ENCODE data around the gene GRXCR1.

Gene GRXCR1

DNA sequence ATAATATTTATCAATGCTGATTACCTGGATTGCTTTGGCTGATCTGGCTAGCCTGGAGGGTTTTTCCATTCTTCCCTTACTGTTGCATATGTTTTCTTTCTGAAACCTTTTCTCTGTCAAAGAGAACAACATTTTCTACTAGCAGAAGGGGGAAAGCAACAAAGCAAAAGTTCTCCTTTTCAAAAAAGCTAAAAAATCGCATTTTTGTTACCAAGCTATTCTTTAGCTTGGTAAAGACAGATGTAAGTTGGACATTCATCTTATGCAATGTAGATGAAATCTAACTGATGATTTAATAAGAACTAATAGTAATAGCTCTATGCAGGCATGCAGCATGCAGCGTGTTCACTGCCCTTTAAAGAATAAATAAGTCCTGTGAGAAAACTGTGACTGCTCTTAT, at the start of gene GRXCR1:
TSS of gene GRXCR1 (plus strand) at position 301 of the 400 bp plus-strand sequence. CDS start 554 bp downstream, outside the sequence.
- H3K27ac ChIP-seq (ENCODE audit: low read depth, low read length), result no peak within 1 kb of the TSS
- no peaks in the 10 kb centered on the region for H3K36me3 ChIP-seq (ENCODE audit: control insufficient read depth, insufficient read depth, low read length)
- no peaks in the 10 kb centered on the region for H3K4me1 ChIP-seq (ENCODE audit: control insufficient read depth, insufficient read depth, low read length)
- no peak within 1 kb of the TSS for H3K9ac ChIP-seq (ENCODE audit: low read length)
- H3K27me3 ChIP-seq (ENCODE audit: control insufficient read depth, insufficient read depth, low read length), result no peaks in the 10 kb centered on the region
- H3K4me3 ChIP-seq (ENCODE audit: low read length), result no peak within 1 kb of the TSS

GRCh38 chr4:42843694-42844093, 48.8 kb upstream of the GRXCR1 start:
- Histone ChIP-seq H3K36me3 (ENCODE audit: control insufficient read depth, insufficient read depth, low read length) (no peaks in the 10 kb centered on the region), H3K27ac (ENCODE audit: low read depth, low read length) (no peak overlapping the region), H3K27me3 (ENCODE audit: control insufficient read depth, insufficient read depth, low read length) (no peaks in the 10 kb centered on the region), H3K4me3 (ENCODE audit: low read length) (no peak overlapping the region), H3K4me1 (ENCODE audit: control insufficient read depth, insufficient read depth, low read length) (no peaks in the 10 kb centered on the region), H3K9ac (ENCODE audit: low read length) (no peak overlapping the region)

GRCh38 chr4:42844422-42845070, 48.0 kb upstream of the GRXCR1 start:
- Histone ChIP-seq H3K27me3 (ENCODE audit: control insufficient read depth, insufficient read depth, low read length) (no peaks in the 10 kb centered on the region), H3K4me3 (ENCODE audit: low read length) (no peak overlapping the region), H3K4me1 (ENCODE audit: control insufficient read depth, insufficient read depth, low read length) (no peaks in the 10 kb centered on the region), H3K36me3 (ENCODE audit: control insufficient read depth, insufficient read depth, low read length) (no peaks in the 10 kb centered on the region), H3K9ac (ENCODE audit: low read length) (no peak overlapping the region), H3K27ac (ENCODE audit: low read depth, low read length) (no peak overlapping the region)

DNA sequence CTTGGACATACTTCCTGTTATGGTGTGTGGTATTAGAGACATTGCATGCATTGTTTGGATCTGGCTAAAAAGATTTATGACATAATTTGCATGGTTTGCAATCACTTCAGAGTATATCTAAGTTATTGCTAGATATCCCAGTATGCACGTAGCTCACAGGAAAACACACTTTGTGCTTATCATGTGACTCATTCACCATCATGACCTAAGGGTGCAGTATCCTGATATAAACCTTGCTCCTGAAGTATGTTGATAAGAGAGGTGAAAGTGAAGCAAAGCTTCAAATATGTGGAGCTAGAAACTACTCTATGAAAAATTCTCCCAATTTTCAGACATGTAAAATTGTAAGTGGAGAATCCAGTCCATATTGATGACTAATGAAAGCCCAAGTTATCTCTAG, 46.9 kb upstream of the GRXCR1 start:
- Histone ChIP-seq H3K4me1 (ENCODE audit: control insufficient read depth, insufficient read depth, low read length) (no peaks in the 10 kb centered on the region), H3K36me3 (ENCODE audit: control insufficient read depth, insufficient read depth, low read length) (no peaks in the 10 kb centered on the region), H3K9ac (ENCODE audit: low read length) (no peak overlapping the region), H3K27ac (ENCODE audit: low read depth, low read length) (no peak overlapping the region), H3K4me3 (ENCODE audit: low read length) (no peak overlapping the region), H3K27me3 (ENCODE audit: control insufficient read depth, insufficient read depth, low read length) (no peaks in the 10 kb centered on the region)

DNA sequence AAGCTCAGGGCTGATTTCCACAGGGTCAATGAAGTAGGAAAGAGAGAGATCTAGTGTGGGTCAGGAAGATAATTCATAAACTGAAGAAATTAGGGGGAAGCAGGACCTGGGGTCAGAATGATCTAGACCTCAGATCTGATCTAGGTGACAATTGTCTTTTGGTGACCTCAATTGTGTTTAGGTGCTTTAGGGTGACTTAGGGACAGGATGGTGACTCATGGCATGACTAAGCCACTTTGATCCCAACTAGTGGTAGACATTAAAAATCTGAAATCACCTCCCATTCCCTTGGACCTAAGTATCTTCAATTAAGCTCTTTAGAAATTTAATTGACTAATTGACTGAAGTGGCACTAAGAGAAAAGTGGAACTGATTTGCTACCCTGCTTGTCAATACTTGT, 36.7 kb upstream of the GRXCR1 start:
- Histone ChIP-seq H3K9ac (ENCODE audit: low read length) (no peak overlapping the region), H3K27me3 (ENCODE audit: control insufficient read depth, insufficient read depth, low read length) (no peaks in the 10 kb centered on the region), H3K4me1 (ENCODE audit: control insufficient read depth, insufficient read depth, low read length) (no peaks in the 10 kb centered on the region), H3K36me3 (ENCODE audit: control insufficient read depth, insufficient read depth, low read length) (no peaks in the 10 kb centered on the region), H3K27ac (ENCODE audit: low read depth, low read length) (no peak overlapping the region), H3K4me3 (ENCODE audit: low read length) (no peak overlapping the region)

DNA sequence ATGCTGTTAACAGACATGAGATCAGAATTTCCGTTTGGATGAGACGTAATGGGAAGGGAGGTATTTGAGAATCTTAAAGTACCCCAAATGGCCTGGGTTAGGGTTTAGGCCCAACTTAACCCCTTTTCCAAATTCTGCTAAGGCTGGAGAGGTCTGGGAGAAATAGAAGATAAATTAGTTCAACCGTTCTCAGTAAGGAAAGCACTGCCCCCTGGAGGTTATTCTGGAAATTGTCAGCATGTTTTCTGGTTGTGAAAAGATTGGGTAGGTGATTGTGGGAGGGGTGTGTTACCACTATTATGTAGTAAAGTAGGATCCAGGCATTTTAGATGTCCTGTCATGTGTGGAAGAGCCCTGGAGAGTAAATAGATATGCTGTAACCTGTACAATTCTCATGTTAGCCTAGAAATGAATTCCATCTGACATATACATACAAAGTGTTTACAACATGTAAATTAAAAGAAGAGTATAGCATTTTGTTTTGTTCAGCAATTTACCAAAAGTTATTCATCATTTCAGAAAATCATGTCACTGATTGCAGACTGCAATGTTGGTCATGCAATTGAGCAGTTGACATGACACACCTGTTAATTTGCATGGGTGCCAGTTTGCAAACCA, 26.8 kb upstream of the GRXCR1 start:
- Histone ChIP-seq H3K36me3 (ENCODE audit: control insufficient read depth, insufficient read depth, low read length) (no peaks in the 10 kb centered on the region), H3K27ac (ENCODE audit: low read depth, low read length) (no peak overlapping the region), H3K4me1 (ENCODE audit: control insufficient read depth, insufficient read depth, low read length) (no peaks in the 10 kb centered on the region), H3K9ac (ENCODE audit: low read length) (no peak overlapping the region), H3K4me3 (ENCODE audit: low read length) (no peak overlapping the region), H3K27me3 (ENCODE audit: control insufficient read depth, insufficient read depth, low read length) (no peaks in the 10 kb centered on the region)

- Histone ChIP-seq H3K9ac (ENCODE audit: low read length) (no peak overlapping the region), H3K4me3 (ENCODE audit: low read length) (no peak overlapping the region), H3K27ac (ENCODE audit: low read depth, low read length) (no peak overlapping the region), H3K36me3 (ENCODE audit: control insufficient read depth, insufficient read depth, low read length) (no peaks in the 10 kb centered on the region), H3K27me3 (ENCODE audit: control insufficient read depth, insufficient read depth, low read length) (no peaks in the 10 kb centered on the region), H3K4me1 (ENCODE audit: control insufficient read depth, insufficient read depth, low read length) (no peaks in the 10 kb centered on the region)
Observed at GRCh38 chr4:42871261-42871660, 21.3 kb upstream of the GRXCR1 start.

GRCh38 chr4:42871671-42872290, 20.7 kb upstream of the GRXCR1 start:
- Histone ChIP-seq H3K36me3 (ENCODE audit: control insufficient read depth, insufficient read depth, low read length) (no peaks in the 10 kb centered on the region), H3K27ac (ENCODE audit: low read depth, low read length) (no peak overlapping the region), H3K4me3 (ENCODE audit: low read length) (no peak overlapping the region), H3K9ac (ENCODE audit: low read length) (no peak overlapping the region), H3K4me1 (ENCODE audit: control insufficient read depth, insufficient read depth, low read length) (no peaks in the 10 kb centered on the region), H3K27me3 (ENCODE audit: control insufficient read depth, insufficient read depth, low read length) (no peaks in the 10 kb centered on the region)

DNA sequence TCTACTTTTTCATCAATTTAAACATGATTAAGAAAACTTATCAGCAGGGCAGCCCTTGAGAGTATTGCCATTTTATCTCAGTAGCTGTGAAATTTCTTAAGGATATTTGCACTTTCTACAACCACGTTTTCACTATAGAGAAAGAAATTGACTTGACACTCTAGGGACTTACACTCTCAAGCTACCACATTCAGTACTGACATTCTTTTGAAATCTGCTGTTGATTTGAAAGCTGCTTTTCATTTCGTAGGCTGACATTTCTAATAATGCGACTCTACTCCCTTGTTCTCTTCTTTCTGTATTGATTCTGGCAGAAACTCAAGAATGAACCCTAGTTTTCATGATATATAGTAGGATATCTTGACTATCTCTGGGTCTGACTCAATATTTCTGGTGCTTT, 13.7 kb upstream of the GRXCR1 start:
- Histone ChIP-seq H3K36me3 (ENCODE audit: control insufficient read depth, insufficient read depth, low read length) (no peaks in the 10 kb centered on the region), H3K9ac (ENCODE audit: low read length) (no peak overlapping the region), H3K4me1 (ENCODE audit: control insufficient read depth, insufficient read depth, low read length) (no peaks in the 10 kb centered on the region)

DNA sequence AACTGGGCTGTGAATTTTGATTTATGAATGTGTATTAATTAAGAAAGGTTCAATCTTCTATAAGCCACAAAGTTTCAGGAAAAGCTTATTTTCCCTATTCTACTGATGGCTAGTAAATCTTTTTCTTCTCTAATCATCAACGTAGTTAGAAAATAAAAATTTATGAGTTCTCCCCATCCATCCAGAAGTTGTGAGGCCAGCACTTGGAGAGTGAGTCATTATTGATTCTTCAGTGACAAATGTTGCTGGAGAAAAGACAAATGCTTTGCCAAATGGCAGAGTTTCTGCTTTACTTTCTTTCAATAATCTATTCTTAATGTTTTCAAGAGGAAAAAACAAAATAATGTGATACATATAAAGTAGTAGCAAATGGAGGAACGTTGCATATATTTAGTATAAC, 11.3 kb upstream of the GRXCR1 start:
- Histone ChIP-seq H3K9ac (ENCODE audit: low read length) (no peak overlapping the region), H3K27ac (ENCODE audit: low read depth, low read length) (no peak overlapping the region), H3K27me3 (ENCODE audit: control insufficient read depth, insufficient read depth, low read length) (no peaks in the 10 kb centered on the region), H3K36me3 (ENCODE audit: control insufficient read depth, insufficient read depth, low read length) (no peaks in the 10 kb centered on the region), H3K4me3 (ENCODE audit: low read length) (no peak overlapping the region), H3K4me1 (ENCODE audit: control insufficient read depth, insufficient read depth, low read length) (no peaks in the 10 kb centered on the region)

More for the DNA sequence above, 13.7 kb upstream of the GRXCR1 start:
- no peak overlapping the region for H3K4me3 ChIP-seq (ENCODE audit: low read length)
- H3K27ac ChIP-seq (ENCODE audit: low read depth, low read length), result no peak overlapping the region
- no peaks in the 10 kb centered on the region for H3K27me3 ChIP-seq (ENCODE audit: control insufficient read depth, insufficient read depth, low read length)

GRCh38 chr4:42891644-42892043, 869 bp upstream of the GRXCR1 start:
- Histone ChIP-seq H3K9ac (ENCODE audit: low read length) (no peak overlapping the region), H3K4me1 (ENCODE audit: control insufficient read depth, insufficient read depth, low read length) (no peaks in the 10 kb centered on the region), H3K27me3 (ENCODE audit: control insufficient read depth, insufficient read depth, low read length) (no peaks in the 10 kb centered on the region), H3K36me3 (ENCODE audit: control insufficient read depth, insufficient read depth, low read length) (no peaks in the 10 kb centered on the region), H3K4me3 (ENCODE audit: low read length) (no peak overlapping the region), H3K27ac (ENCODE audit: low read depth, low read length) (no peak overlapping the region)

DNA sequence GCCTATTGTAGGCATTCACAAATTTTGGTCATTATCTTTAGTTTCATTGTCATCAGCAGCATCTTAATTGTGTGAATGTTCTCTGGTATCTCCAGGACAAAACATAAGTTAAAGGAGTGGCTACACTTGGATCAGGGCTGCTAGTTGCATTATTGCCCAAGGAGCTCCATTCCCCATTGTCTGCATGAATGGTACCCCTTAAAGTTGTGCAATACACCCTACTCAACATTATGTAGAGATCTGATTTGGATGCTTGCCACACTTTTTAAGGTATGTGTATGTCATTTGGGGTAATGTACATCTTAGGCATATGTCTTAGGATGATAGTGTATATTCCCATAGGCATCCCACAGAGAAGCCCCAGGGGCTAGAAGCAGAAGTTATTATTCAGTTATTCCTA, 2.9 kb downstream of the GRXCR1 start:
- no peaks in the 10 kb centered on the region for H3K27me3 ChIP-seq (ENCODE audit: control insufficient read depth, insufficient read depth, low read length)
- no peaks in the 10 kb centered on the region for H3K4me1 ChIP-seq (ENCODE audit: control insufficient read depth, insufficient read depth, low read length)

DNA sequence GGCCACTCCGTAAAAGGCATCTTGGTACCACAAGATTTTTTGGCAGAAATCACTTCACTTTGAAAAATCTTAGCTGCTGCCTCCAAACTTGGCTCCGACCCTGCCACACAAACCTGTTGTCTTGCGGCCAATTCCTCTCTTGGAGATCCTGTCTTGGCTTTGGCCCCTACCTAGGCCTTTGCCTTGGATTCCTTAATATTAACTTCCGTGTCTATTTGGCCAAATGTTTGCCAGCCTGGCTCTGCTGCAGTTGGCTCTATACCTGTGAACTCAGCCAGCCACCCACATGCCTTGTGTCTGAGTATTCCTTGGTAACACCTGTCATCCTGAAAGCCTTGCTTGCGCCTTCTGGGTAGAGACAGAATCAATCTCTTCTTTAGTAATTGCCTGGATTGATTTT, 12.5 kb downstream of the GRXCR1 start:
- no peak overlapping the region for H3K9ac ChIP-seq (ENCODE audit: low read length)
- peaks cover 11% of the 10 kb centered on the region for H3K4me1 ChIP-seq (ENCODE audit: control insufficient read depth, insufficient read depth, low read length)
- H3K4me3 ChIP-seq (ENCODE audit: low read length), result no peak overlapping the region
- H3K36me3 ChIP-seq (ENCODE audit: control insufficient read depth, insufficient read depth, low read length), result no peaks in the 10 kb centered on the region
- no peak overlapping the region for H3K27ac ChIP-seq (ENCODE audit: low read depth, low read length)
- no peaks in the 10 kb centered on the region for H3K27me3 ChIP-seq (ENCODE audit: control insufficient read depth, insufficient read depth, low read length)

More for the DNA sequence above, 2.9 kb downstream of the GRXCR1 start:
- Histone ChIP-seq H3K4me3 (ENCODE audit: low read length) (no peak overlapping the region), H3K36me3 (ENCODE audit: control insufficient read depth, insufficient read depth, low read length) (no peaks in the 10 kb centered on the region), H3K9ac (ENCODE audit: low read length) (no peak overlapping the region), H3K27ac (ENCODE audit: low read depth, low read length) (no peak overlapping the region)

Data from rectal smooth muscle tissue (tissue), 1 donor.